ENCODE results near the gene PAFAH1B1. TPM values are rescaled to one million over a fixed set of nuclear protein-coding genes. Genes with fewer than 3 reads are reported as not detected.
"Not testable (repeated sequence)": the region's sequence is repeated elsewhere in the genome, so short reads cannot be mapped to it uniquely, and the experiment has no call there.

The PAFAH1B1 gene
- total and polyA plus RNA-seq, 2 donors (not counting 1 experiment from before 2014, with no cell fraction given) = 41.4 to 170 TPM

DNA sequence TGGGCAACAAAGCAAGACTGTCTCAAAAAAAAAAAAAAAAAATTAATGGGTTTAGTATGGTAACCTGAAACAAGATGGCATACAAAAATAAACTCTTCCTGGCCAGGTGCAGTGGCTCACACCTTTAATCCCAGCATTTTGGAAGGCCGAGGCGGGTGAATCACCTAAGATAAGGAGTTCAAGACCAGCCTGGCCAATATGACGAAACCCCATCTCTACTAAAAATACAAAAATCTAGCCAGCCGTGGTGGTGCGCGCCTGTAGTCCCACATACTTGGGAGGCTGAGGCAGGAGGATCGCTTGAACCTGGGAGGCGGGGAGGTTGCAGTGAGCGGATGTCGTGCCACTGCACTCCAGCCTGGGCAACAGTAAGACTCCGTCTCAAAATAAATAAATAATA, 55.7 kb downstream of the PAFAH1B1 start:
- CTCF ChIA-PET = no interaction called here
- Histone ChIP-seq H3K4me2 (replicated peaks; ENCODE audit: low read depth, low read length, poor library complexity, severe bottlenecking) (no peak overlapping the region), H3K27ac (ENCODE audit: low read length in 2 of 2) (no peak overlapping the region), H3K9ac (ENCODE audit: low read length) (no peak overlapping the region), H3K27me3 (replicated peaks in 1 of 4; ENCODE audit: control extremely low read depth in 1 of 4, control insufficient read depth in 3 of 4, insufficient read depth in 4 of 4, low read length in 3 of 4) (no peaks in the 10 kb centered on the region), H3K4me1 (ENCODE audit: control insufficient read depth in 2 of 2, insufficient read depth in 2 of 2, low read length in 2 of 2) (no peaks in the 10 kb centered on the region), H3K4me3 (ENCODE audit: control extremely low read depth in 1 of 5, extremely low read depth in 1 of 5, insufficient read depth in 1 of 5, low read depth in 2 of 5, low read length in 4 of 5) (no peak overlapping the region), H2AFZ (ENCODE audit: insufficient read depth, low read depth, low read length, poor library complexity, severe bottlenecking) (no peak overlapping the region), H3K36me3 (replicated peaks in 1 of 2; ENCODE audit: control extremely low read depth in 1 of 2, control insufficient read depth in 1 of 2, extremely low read depth in 1 of 2, insufficient read depth in 2 of 2, low read length in 1 of 2) (peaks cover 6 to 18% of the 10 kb centered on the region in 2 experiments), H4K20me1 (ENCODE audit: control insufficient read depth, insufficient read depth, low read length, poor library complexity, severe bottlenecking) (peaks cover 46% of the 10 kb centered on the region), H3K79me2 (ENCODE audit: control insufficient read depth, insufficient read depth, low read length) (peaks cover 71% of the 10 kb centered on the region), H3K9me3 (ENCODE audit: control extremely low read depth in 1 of 3, control insufficient read depth in 2 of 3, insufficient read depth in 1 of 3, low read length in 2 of 3) (peaks cover 0 to 2% (median 0%) of the 10 kb centered on the region in 3 donors)
- TF ChIP-seq EZH2 (IDR thresholded peaks at IDR 0.05; ENCODE audit: borderline replicate concordance, insufficient read depth, low read depth, low read length, poor library complexity, severe bottlenecking) = no peak
- TF ChIP-seq, protein P1, sequence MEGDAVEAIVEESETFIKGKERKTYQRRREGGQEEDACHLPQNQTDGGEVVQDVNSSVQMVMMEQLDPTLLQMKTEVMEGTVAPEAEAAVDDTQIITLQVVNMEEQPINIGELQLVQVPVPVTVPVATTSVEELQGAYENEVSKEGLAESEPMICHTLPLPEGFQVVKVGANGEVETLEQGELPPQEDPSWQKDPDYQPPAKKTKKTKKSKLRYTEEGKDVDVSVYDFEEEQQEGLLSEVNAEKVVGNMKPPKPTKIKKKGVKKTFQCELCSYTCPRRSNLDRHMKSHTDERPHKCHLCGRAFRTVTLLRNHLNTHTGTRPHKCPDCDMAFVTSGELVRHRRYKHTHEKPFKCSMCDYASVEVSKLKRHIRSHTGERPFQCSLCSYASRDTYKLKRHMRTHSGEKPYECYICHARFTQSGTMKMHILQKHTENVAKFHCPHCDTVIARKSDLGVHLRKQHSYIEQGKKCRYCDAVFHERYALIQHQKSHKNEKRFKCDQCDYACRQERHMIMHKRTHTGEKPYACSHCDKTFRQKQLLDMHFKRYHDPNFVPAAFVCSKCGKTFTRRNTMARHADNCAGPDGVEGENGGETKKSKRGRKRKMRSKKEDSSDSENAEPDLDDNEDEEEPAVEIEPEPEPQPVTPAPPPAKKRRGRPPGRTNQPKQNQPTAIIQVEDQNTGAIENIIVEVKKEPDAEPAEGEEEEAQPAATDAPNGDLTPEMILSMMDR (IDR thresholded peaks at IDR 0.05) = no peak
- Mint-ChIP-seq H3K9me3 (ENCODE audit: insufficient read depth) (no peaks in the 10 kb centered on the region), H3K4me3 (no peak overlapping the region), H3K27me3 (no peaks in the 10 kb centered on the region), H3K27ac (no peak overlapping the region), H3K4me1 (peaks cover 5% of the 10 kb centered on the region)
- intact Hi-C loops (cut with micrococcal nuclease) = no loop called here
- POLR2A ChIA-PET = no interaction called here
- ATAC-seq (ENCODE audit: low read depth) (no peak), DNase-seq (no peak)
- 100% methylated on average over 2 of the region's 11 CpGs for WGBS (ENCODE audit: insufficient coverage)

DNA sequence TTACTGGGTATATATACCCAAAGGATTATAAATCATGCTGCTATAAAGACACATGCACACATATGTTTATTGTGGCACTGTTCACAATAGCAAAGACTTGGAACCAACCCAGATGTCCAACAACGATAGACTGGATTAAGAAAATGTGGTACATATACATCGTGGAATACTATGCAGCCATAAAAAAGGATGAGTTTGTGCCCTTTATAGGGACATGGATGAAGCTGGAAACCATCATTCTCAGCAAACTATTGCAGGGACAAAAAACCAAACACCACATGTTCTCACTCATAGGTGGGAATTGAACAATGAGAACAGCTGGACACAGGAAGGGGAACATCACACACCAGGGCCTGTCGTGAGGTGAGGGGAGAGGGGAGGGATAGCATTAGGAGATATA, 59.5 kb downstream of the PAFAH1B1 start:
- intact Hi-C loops (cut with micrococcal nuclease); CTCF ChIA-PET: not testable (repeated sequence)
- POLR2A ChIA-PET = interaction anchor here (0.6 kb wide), 1 partner anchor 86 kb away, joined by 3 read pairs; no protein-coding TSS in a partner anchor

More for the DNA sequence above, 59.5 kb downstream of the PAFAH1B1 start:
- H3K4me2 ChIP-seq (replicated peaks; ENCODE audit: low read depth, low read length, poor library complexity, severe bottlenecking); H2AFZ ChIP-seq (ENCODE audit: insufficient read depth, low read depth, low read length, poor library complexity, severe bottlenecking); H3K9me3 Mint-ChIP-seq (ENCODE audit: insufficient read depth); H3K27ac Mint-ChIP-seq; ATAC-seq (ENCODE audit: low read depth); H3K27me3 ChIP-seq (replicated peaks in 1 of 4; ENCODE audit: control extremely low read depth in 1 of 4, control insufficient read depth in 3 of 4, insufficient read depth in 4 of 4, low read length in 3 of 4); H3K4me3 Mint-ChIP-seq; H3K27me3 Mint-ChIP-seq; H3K9me3 ChIP-seq (ENCODE audit: control extremely low read depth in 1 of 3, control insufficient read depth in 2 of 3, insufficient read depth in 1 of 3, low read length in 2 of 3); H3K27ac ChIP-seq (ENCODE audit: low read length in 2 of 2); H3K4me3 ChIP-seq (ENCODE audit: control extremely low read depth in 1 of 5, extremely low read depth in 1 of 5, insufficient read depth in 1 of 5, low read depth in 2 of 5, low read length in 4 of 5); H3K4me1 ChIP-seq (ENCODE audit: control insufficient read depth in 2 of 2, insufficient read depth in 2 of 2, low read length in 2 of 2); H3K9ac ChIP-seq (ENCODE audit: low read length); DNase-seq: not testable (repeated sequence)
- Histone ChIP-seq H3K36me3 (replicated peaks in 1 of 2; ENCODE audit: control extremely low read depth in 1 of 2, control insufficient read depth in 1 of 2, extremely low read depth in 1 of 2, insufficient read depth in 2 of 2, low read length in 1 of 2) (peaks cover 6 to 16% of the 10 kb centered on the region in 2 experiments), H4K20me1 (ENCODE audit: control insufficient read depth, insufficient read depth, low read length, poor library complexity, severe bottlenecking) (peaks cover 48% of the 10 kb centered on the region), H3K79me2 (ENCODE audit: control insufficient read depth, insufficient read depth, low read length) (peaks cover 68% of the 10 kb centered on the region)
- H3K4me1 Mint-ChIP-seq = peaks cover 12% of the 10 kb centered on the region
- no CpG with 5 or more reads among the region's 3 CpGs for WGBS (ENCODE audit: insufficient coverage)

Measured in B cell (primary cell).